ENCODE measurements around the gene PANX2.

- TF ChIP-seq EP300 (IDR thresholded peaks at IDR 0.05) (no peak), CTCF (IDR thresholded peaks at IDR 0.05) (no peak), POLR2A (IDR thresholded peaks at IDR 0.05) (no peak)
Measured at GRCh38 chr22:50197856-50198623, 27.5 kb downstream of the PANX2 start.
